ENCODE data around the gene SRP68. TPM values are rescaled to one million over a fixed set of nuclear protein-coding genes. Genes with fewer than 3 reads are reported as not detected.

Gene SRP68
- total and polyA plus RNA-seq, 9 of the 15 experiments (the other 6 are each of a cell fraction or from before 2014, with no cell fraction given) = 29.4 to 92.6 (median 36.2) TPM

DNA sequence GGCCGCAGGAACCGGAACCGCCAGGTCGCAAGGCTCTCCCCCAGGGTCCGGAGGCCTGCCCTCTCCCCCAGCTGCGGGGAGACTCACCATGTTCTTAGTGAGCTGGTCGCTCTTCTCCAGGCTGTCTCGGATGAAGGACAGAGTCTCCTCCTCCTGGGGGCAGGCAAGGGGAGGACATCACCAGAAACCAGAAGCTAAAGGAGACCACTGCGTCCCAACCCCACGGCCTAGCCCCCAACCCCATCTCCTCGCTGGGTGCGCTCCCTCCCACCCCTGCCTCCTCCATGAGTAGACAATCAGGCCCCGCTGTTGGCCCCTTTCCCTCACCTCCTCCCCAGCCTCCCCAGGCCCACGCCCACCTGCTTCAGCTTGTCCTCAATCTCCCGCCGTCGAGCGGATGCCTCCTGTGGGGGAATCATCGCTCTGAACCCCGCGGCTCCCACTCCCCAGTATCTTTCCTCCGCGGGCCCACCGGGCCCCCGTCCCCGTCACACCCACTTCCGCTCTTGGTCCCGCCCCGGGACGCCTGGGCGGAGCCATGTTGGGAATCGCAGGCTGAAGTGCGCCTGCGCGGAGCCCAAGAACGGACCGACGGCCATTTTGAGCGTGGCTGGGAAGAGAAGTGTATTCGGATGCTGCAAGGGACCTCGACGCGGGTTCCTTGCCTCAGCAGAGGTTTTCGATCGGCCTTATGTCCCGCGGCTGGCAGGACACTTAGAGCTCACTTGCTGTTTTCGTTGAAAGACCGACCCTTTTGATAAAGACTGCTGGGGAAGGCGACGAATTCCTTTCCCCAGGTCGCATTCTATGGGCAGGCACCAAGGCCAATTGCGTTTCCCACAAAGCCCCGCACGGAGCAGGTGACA, 31.2 kb upstream of the SRP68 start, which contains the start of gene EXOC7 (continued):
- TF ChIP-seq GATAD2B (IDR thresholded peaks at IDR 0.05; ENCODE audit: borderline replicate concordance) = no peak
- TF ChIP-seq HLTF (IDR thresholded peaks at IDR 0.05) = peak; percentile 52; the same call in 1 of the 2 replicates
- TF ChIP-seq JUN (IDR thresholded peaks at IDR 0.05; ENCODE audit: borderline replicate concordance, low read depth, low read length) = no peak
- TF ChIP-seq JUN (CRISPR knock-in tag; IDR thresholded peaks at IDR 0.05; ENCODE audit: borderline replicate concordance) = no peak
- TF ChIP-seq ZNF512 (tag; IDR thresholded peaks at IDR 0.05) = no peak
- no peak for TF ChIP-seq RBM15 (IDR thresholded peaks at IDR 0.05; ENCODE audit: insufficient read depth, low read length)
- TF ChIP-seq ZNF589 (CRISPR knock-in tag; IDR thresholded peaks at IDR 0.05; ENCODE audit: low read depth) = no peak
- no peak for TF ChIP-seq ILK (tag; IDR thresholded peaks at IDR 0.05; ENCODE audit: borderline replicate concordance, low read depth)
- TF ChIP-seq, protein P1, sequence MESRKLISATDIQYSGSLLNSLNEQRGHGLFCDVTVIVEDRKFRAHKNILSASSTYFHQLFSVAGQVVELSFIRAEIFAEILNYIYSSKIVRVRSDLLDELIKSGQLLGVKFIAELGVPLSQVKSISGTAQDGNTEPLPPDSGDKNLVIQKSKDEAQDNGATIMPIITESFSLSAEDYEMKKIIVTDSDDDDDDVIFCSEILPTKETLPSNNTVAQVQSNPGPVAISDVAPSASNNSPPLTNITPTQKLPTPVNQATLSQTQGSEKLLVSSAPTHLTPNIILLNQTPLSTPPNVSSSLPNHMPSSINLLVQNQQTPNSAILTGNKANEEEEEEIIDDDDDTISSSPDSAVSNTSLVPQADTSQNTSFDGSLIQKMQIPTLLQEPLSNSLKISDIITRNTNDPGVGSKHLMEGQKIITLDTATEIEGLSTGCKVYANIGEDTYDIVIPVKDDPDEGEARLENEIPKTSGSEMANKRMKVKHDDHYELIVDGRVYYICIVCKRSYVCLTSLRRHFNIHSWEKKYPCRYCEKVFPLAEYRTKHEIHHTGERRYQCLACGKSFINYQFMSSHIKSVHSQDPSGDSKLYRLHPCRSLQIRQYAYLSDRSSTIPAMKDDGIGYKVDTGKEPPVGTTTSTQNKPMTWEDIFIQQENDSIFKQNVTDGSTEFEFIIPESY (CRISPR knock-in tag; IDR thresholded peaks at IDR 0.05) = no peak
- no peak for TF ChIP-seq PHB (CRISPR knock-in tag; IDR thresholded peaks at IDR 0.05)
- TF ChIP-seq ZNF76 (CRISPR knock-in tag; IDR thresholded peaks at IDR 0.05; ENCODE audit: borderline replicate concordance) = no peak
- no peak for TF ChIP-seq ZNF282 (CRISPR knock-in tag; IDR thresholded peaks at IDR 0.05)
- no peak; the same call in 1 of the 2 replicates for TF ChIP-seq ELF4 (CRISPR knock-in tag; IDR thresholded peaks at IDR 0.05)
- no peak for TF ChIP-seq ZNF699 (CRISPR knock-in tag; IDR thresholded peaks at IDR 0.05; ENCODE audit: insufficient replicate concordance)
- TF ChIP-seq ZNF184 (CRISPR knock-in tag; IDR thresholded peaks at IDR 0.05) = no peak
- no peak for TF ChIP-seq YBX1 (IDR thresholded peaks at IDR 0.05)
- no peak for TF ChIP-seq SFPQ (IDR thresholded peaks at IDR 0.05; ENCODE audit: low read depth, low read length)
- no peak for TF ChIP-seq PHF21A (IDR thresholded peaks at IDR 0.05; ENCODE audit: borderline replicate concordance, low read depth)
- TF ChIP-seq FOXJ3 (CRISPR knock-in tag; IDR thresholded peaks at IDR 0.05) = no peak
- no peak for TF ChIP-seq SREBF1 (IDR thresholded peaks at IDR 0.05; ENCODE audit: borderline replicate concordance, low read depth, low read length)
- TF ChIP-seq ZNF197 (CRISPR knock-in tag; IDR thresholded peaks at IDR 0.05; ENCODE audit: low read depth) = no peak
- TF ChIP-seq ZEB2 (IDR thresholded peaks at IDR 0.05) = no peak
- no peak for TF ChIP-seq RHOXF2B (CRISPR knock-in tag; conservative IDR thresholded peaks at IDR 0.05)
- TF ChIP-seq NUFIP1 (IDR thresholded peaks at IDR 0.05; ENCODE audit: partially characterized antibody) = no peak
- peak; percentile 79; the same call in 1 of the 2 replicates for TF ChIP-seq L3MBTL2 (IDR thresholded peaks at IDR 0.05)
